Astrocyte (in vitro differentiated cells and primary cell): ENCODE measurements around the gene EGLN3.

Source experiments
- EZH2 ChIP-seq: IDR thresholded peaks from 2 replicates; pipeline ENCODE4 v1.6.1; 2012; ENCODE audit warnings: mild to moderate bottlenecking, low read length, inconsistent platforms; ENCODE audit not compliant: insufficient read depth
- TF ChIP-seq, protein P1 (sequence below): IDR thresholded peaks from 2 replicates; pipeline ENCODE4 v1.5.1; 2011; ENCODE audit warnings: low read depth, mild to moderate bottlenecking, inconsistent platforms, low read length, moderate library complexity; ENCODE audit not compliant: insufficient read depth

DNA sequence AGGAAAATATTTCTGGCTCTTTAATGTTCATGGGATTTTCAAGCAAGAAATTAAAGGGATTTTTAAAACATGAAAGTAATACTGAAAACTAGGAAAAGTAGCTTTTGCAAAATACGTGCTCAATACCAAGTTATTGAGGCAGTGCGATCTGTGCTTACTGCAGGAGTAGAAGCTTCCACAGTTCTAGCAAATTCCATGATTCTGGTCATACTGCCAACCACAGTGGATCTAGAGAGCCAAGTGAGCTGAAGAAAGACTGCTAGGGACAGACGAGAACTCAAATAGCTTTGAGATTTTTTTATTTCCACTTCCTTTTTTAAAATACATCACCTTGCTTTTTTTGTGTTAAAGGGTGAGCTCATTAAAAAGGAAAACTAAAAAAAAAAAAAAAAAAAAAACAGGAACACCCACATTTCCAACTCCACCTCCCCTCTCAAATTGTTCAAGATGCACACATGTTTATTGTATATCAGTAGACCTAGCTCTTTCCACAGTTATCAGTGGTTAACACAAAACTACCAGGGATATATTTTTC lies 26.2 kb downstream of the EGLN3 start:
- TF ChIP-seq, protein P1, sequence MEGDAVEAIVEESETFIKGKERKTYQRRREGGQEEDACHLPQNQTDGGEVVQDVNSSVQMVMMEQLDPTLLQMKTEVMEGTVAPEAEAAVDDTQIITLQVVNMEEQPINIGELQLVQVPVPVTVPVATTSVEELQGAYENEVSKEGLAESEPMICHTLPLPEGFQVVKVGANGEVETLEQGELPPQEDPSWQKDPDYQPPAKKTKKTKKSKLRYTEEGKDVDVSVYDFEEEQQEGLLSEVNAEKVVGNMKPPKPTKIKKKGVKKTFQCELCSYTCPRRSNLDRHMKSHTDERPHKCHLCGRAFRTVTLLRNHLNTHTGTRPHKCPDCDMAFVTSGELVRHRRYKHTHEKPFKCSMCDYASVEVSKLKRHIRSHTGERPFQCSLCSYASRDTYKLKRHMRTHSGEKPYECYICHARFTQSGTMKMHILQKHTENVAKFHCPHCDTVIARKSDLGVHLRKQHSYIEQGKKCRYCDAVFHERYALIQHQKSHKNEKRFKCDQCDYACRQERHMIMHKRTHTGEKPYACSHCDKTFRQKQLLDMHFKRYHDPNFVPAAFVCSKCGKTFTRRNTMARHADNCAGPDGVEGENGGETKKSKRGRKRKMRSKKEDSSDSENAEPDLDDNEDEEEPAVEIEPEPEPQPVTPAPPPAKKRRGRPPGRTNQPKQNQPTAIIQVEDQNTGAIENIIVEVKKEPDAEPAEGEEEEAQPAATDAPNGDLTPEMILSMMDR = no peak
- TF ChIP-seq EZH2 = no peak
